HG03432 (cell line): ENCODE measurements around the gene LRRC23.
"Not testable (repeated sequence)": the region's sequence is repeated elsewhere in the genome, so short reads cannot be mapped to it uniquely, and the experiment has no call there.

Experiments used
- ATAC-seq: cut with Tn5 transposase; IDR thresholded peaks from one replicate; pipeline ENCODE4 v1.9.1; 2021; ENCODE audit warnings: mild to moderate bottlenecking, moderate library complexity; ENCODE audit not compliant: unreplicated experiment

Gene LRRC23

GRCh38 chr12:6899837-6900519, 4.6 kb upstream of the LRRC23 start:
- ATAC-seq, result no peak

- no peak for ATAC-seq
Observed at GRCh38 chr12:6902448-6902847, 2.2 kb upstream of the LRRC23 start.

GRCh38 chr12:6903722-6904121, 900 bp upstream of the LRRC23 start:
- no peak for ATAC-seq

DNA sequence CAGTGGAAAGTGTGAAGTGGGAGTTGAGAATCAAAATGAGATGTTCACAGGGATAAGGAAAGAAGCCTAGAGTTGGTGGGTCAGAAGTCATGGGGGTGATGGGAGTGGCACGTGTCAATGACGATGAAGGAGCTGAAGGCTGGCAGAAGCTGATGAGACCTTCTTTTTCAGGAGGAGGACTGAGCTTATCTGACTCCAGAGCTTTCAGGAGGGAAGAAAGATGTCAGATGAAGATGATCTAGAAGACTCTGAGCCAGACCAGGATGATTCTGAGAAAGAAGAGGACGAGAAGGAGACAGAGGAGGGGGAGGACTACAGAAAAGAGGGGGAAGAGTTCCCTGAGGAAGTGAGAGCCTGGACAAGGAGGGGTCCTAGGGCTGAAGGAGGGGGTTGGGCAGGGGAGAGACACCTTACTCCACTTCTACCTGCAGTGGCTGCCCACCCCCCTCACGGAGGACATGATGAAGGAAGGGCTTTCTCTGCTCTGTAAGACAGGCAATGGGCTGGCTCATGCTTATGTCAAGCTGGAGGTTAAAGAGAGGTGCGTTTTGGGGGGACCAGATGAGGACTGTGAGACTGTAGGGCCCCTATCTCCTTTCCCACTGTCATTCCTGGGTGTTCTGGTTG, 905 bp downstream of the LRRC23 start:
- no peak for ATAC-seq

DNA sequence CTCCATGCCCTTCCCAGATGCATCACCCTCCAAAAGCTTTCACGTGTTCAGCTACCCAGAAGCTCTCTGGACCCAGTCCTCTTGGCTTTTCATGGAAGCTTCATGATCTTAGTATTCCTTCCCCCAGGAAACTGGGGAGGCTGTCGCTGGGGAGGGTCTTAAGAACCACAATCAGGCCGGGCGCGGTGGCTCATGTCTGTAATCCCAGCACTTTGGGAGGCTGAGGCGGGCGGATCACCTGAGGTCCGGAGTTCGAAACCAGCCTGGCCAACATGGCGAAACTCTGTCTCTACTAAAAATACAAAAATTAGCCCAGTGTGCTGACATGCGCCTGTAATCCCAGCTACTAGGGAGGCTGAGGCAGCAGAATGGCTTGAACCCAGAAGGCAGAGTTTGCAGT, 3.5 kb downstream of the LRRC23 start:
- not testable (repeated sequence) for ATAC-seq

- no peak for ATAC-seq
Observed at GRCh38 chr12:6909421-6910145, 5.0 kb downstream of the LRRC23 start.

- ATAC-seq, result no peak
Observed at GRCh38 chr12:6912164-6912935, 7.7 kb downstream of the LRRC23 start.

DNA sequence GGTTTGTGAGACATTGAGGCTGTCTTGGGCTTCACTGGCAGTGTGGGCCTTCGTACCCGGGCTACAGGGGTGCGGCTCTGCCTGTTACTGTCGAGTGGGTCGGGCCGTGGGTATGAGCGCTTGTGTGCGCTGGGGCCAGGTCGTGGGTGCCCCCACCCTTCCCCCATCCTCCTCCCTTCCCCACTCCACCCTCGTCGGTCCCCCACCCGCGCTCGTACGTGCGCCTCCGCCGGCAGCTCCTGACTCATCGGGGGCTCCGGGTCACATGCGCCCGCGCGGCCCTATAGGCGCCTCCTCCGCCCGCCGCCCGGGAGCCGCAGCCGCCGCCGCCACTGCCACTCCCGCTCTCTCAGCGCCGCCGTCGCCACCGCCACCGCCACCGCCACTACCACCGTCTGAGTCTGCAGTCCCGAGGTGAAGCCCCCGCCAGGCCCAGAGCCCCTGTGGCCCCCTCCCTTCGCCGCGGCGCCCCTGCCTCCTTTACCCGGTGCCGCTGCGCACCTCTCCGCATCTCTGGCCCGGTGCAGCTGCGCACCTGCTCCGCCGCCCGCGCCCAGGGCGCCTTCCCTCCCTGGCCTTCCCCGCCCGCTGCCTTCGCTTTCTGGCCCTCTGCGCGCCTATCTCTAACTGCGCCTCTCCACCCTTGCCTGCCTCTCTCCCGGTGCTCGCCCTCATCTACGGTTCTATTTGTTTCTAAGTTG, 9.8 kb downstream of the LRRC23 start, which contains the start of gene ENO2:
TSS of gene ENO2 (plus strand) at position 335 of the 701 bp plus-strand sequence. CDS start 1,253 bp downstream, outside the sequence.
- peak; percentile 82 for ATAC-seq

- no peak for ATAC-seq
Observed at GRCh38 chr12:6914947-6915788, 10.5 kb downstream of the LRRC23 start.

DNA sequence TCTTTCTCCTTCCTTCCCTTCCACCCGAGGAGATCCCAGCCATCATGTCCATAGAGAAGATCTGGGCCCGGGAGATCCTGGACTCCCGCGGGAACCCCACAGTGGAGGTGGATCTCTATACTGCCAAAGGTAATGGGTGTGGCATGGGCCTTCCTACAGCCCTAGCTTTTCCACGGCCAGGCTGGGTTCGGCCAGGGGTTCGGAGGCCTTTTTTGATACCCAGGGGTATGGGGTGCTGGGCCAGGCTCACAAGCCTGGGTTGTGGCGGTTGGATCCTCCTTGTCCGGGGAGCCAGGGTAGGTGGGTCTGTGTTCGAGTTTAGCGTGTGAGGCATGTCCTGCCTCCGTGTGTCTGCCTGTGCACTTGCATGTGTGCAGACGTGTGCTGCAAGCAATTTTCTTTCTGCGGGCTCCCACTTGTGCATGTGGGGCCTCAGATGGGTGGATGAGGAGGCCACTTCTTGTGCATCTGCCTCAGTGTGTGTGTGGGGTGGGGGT, 11.2 kb downstream of the LRRC23 start:
- ATAC-seq, result no peak

GRCh38 chr12:6916426-6917200, 12.0 kb downstream of the LRRC23 start:
- no peak for ATAC-seq

GRCh38 chr12:6917491-6918231, 13.0 kb downstream of the LRRC23 start:
- no peak for ATAC-seq

GRCh38 chr12:6919588-6919987, 15.0 kb downstream of the LRRC23 start:
- no peak for ATAC-seq

DNA sequence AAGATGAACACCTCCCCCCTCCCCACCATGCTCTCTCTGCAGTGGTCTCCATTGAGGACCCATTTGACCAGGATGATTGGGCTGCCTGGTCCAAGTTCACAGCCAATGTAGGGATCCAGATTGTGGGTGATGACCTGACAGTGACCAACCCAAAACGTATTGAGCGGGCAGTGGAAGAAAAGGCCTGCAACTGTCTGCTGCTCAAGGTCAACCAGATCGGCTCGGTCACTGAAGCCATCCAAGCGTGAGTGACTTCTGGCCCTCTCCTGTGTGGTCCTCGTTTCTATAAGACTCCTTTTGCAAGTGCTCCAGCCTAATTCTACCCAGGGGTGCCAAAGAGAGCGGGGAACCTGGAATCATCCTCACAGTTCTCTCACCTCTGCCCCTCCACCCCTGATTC, 16.9 kb downstream of the LRRC23 start:
- no peak for ATAC-seq

GRCh38 chr12:6921996-6922946, 17.6 kb downstream of the LRRC23 start:
- ATAC-seq, result no peak

DNA sequence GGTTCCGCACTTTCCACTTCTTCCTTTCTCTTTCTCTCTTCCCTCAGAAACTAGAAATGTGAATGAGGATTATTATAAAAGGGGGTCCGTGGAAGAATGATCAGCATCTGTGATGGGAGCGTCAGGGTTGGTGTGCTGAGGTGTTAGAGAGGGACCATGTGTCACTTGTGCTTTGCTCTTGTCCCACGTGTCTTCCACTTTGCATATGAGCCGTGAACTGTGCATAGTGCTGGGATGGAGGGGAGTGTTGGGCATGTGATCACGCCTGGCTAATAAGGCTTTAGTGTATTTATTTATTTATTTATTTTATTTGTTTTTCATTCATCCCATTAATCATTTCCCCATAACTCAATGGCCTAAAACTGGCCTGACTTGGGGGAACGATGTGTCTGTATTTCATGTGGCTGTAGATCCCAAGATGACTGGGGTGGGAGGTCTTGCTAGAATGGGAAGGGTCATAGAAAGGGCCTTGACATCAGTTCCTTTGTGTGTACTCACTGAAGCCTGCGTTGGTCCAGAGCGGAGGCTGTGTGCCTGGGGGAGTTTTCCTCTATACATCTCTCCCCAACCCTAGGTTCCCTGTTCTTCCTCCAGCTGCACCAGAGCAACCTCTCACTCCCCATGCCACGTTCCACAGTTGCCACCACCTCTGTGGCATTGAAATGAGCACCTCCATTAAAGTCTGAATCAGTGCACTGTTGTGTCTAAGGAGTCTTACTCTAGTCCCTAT, 18.5 kb downstream of the LRRC23 start:
- no peak for ATAC-seq
